ENCODE measurements around the gene IL19. TPM values are rescaled to one million over a fixed set of nuclear protein-coding genes. Genes with fewer than 3 reads are reported as not detected.

IL19 gene, protein sequence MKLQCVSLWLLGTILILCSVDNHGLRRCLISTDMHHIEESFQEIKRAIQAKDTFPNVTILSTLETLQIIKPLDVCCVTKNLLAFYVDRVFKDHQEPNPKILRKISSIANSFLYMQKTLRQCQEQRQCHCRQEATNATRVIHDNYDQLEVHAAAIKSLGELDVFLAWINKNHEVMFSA
- not detected for total RNA-seq
- long read RNA-seq = 0 reads

DNA sequence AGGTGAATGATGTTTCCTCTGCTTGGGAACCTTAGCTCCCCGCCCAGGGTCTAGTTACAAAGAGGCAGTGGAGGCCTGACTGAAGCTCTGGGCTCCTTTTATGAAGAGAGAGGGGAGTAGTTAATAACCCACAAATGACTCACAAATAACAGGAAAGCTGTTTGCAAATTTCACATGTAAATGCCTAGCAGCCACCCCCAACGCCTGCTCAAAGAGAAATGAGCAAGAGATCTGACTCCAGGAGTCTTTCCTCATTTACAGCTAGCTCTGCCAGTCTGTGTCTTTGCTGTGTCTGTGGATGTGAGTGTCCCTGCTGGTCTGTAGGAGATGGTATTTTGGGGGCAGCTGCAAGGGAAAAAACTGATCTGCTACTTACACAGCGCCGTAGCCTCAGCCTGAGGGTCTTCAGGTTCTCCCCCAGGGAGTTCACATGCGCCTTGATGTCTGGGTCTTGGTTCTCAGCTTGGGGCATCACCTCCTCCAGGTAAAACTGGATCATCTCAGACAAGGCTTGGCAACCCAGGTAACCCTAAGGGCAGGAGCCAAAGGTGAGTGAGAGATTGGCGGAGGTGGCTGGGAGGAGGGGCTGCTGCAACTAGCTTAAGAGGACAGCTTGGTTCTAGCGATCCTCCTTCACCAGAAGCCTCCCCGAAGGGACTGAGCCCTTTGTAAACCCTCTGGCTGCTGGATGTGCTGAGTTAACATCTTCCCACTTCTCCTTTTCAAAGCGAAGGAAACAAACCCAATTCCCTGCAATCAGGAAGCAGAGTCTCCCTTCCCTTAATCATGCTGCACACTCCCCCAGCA is at the start of gene IL19:
Gene IL19 (plus strand): TSS at position 243 of the 807 bp plus-strand sequence. CDS start 65,890 bp downstream, outside the sequence.
- intact Hi-C loops (cut with DNase I, micrococcal nuclease) = no loop called here
- peak; percentile 20 for ATAC-seq
- no peak for DNase-seq

- intact Hi-C loops (cut with DNase I, micrococcal nuclease) = loop anchor here in 1 of 2 donors (10.0 kb wide), 1 partner anchor 67 kb away; no protein-coding TSS in a partner anchor
- DNase-seq (no peak), ATAC-seq (no peak)
These were observed 49.1 kb upstream of the IL19 start for GRCh38 chr1:206721454-206721853.

GRCh38 chr1:206722751-206723461 is 47.7 kb upstream of the IL19 start:
- DNase-seq (no peak), ATAC-seq (no peak)
- intact Hi-C loops (cut with DNase I, micrococcal nuclease) = loop anchor here in 1 of 2 donors (10.0 kb wide), 1 partner anchor 68 kb away; no protein-coding TSS in a partner anchor

DNA sequence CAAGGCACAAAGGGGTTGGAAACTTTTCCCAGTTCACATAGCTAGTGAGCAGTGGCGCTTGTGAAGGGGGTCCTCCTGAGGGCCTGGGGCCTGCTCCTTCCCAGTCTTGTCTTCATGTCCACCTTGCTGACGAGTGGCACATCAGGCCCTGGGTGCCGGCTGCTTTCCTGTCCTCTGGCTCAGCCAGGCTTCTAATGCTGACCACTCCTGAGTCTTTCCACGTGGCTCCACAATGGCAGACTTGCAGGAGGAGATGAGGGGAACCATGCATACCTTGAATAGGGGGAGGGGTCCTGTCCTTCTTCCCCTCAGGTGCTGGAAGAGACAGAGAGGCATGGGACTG is 47.1 kb upstream of the IL19 start:
- intact Hi-C loops (cut with DNase I, micrococcal nuclease) = loop anchor here in 1 of 2 donors (10.0 kb wide), 1 partner anchor 69 kb away; no protein-coding TSS in a partner anchor
- DNase-seq (no peak), ATAC-seq (no peak)

- ATAC-seq = no peak
- DNase-seq = no peak
- intact Hi-C loops (cut with DNase I, micrococcal nuclease) = loop anchor here in 1 of 2 donors (10.0 kb wide), 1 partner anchor 69 kb away; no protein-coding TSS in a partner anchor
These were observed 46.6 kb upstream of the IL19 start for GRCh38 chr1:206723805-206724472.

- DNase-seq = peak in 1 of 2 donors; percentile 69
- intact Hi-C loops (cut with DNase I, micrococcal nuclease) = loop anchor here in 1 of 2 donors (10.0 kb wide), 1 partner anchor 71 kb away; no protein-coding TSS in a partner anchor
- peak; percentile 67 for ATAC-seq
These were observed 45.2 kb upstream of the IL19 start for GRCh38 chr1:206725109-206725963.

GRCh38 chr1:206727981-206728696 is 42.4 kb upstream of the IL19 start:
- ATAC-seq (no peak), DNase-seq (no peak)
- intact Hi-C loops (cut with DNase I, micrococcal nuclease) = loop anchor here in 1 of 2 donors (10.0 kb wide), 1 partner anchor 73 kb away; no protein-coding TSS in a partner anchor

DNA sequence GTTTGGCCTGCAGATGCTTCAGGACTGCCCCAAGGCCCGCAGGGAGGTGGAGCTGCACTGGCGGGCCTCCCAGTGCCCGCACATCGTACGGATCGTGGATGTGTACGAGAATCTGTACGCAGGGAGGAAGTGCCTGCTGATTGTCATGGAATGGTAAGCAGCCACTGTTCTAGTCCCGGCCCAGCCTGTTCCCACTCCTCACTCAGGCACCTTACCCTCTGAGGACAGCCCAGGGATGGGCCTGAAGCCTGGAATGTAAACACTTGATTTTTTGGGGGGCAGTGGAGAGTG is 41.9 kb upstream of the IL19 start:
- DNase-seq = no peak
- intact Hi-C loops (cut with DNase I, micrococcal nuclease) = loop anchor here in 1 of 2 donors (10.0 kb wide), 1 partner anchor 74 kb away; no protein-coding TSS in a partner anchor
- ATAC-seq = no peak

GRCh38 chr1:206729050-206729449 is 41.5 kb upstream of the IL19 start:
- intact Hi-C loops (cut with DNase I, micrococcal nuclease) = loop anchor here in 1 of 2 donors (10.0 kb wide), 1 partner anchor 74 kb away; no protein-coding TSS in a partner anchor
- no peak for ATAC-seq
- no peak for DNase-seq

- intact Hi-C loops (cut with DNase I, micrococcal nuclease) = loop anchor here in 1 of 2 donors (10.0 kb wide), 1 partner anchor 75 kb away; no protein-coding TSS in a partner anchor
- DNase-seq (no peak), ATAC-seq (no peak)
These were observed 41.1 kb upstream of the IL19 start for GRCh38 chr1:206729507-206729906.

- ATAC-seq = no peak
- intact Hi-C loops (cut with DNase I, micrococcal nuclease) = loop anchor here in 1 of 2 donors (10.0 kb wide), 1 partner anchor 182 kb away; no protein-coding TSS in a partner anchor
- DNase-seq = no peak
These were observed 38.1 kb upstream of the IL19 start for GRCh38 chr1:206732508-206732907.

DNA sequence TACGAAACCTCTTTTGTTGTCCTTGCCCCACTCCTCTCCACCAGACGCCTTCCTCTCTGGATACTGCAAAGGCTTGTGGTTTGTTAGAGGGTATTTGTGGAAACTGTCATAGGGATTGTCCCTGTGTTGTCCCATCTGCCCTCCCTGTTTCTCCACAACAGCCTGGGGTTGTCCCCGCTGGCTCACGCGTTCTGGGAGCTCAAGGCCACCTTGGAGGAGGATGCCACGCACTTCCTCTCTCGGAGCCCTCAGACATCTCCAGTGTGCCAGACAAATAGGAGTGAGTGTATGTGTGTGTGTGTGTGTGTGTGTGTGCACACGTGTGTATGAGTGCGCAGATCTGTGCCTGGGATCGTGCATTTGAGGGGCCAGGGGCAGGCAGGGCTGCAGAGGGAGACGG is 37.6 kb upstream of the IL19 start:
- intact Hi-C loops (cut with DNase I, micrococcal nuclease) = loop anchor here in 1 of 2 donors (10.0 kb wide), 1 partner anchor 182 kb away; no protein-coding TSS in a partner anchor
- no peak for ATAC-seq
- DNase-seq = no peak

- peak; percentile 60 for ATAC-seq
- intact Hi-C loops (cut with DNase I, micrococcal nuclease) = loop anchor here in 1 of 2 donors (10.0 kb wide), 1 partner anchor 180 kb away; no protein-coding TSS in a partner anchor
- peak in 1 of 2 donors; percentile 72 for DNase-seq
These were observed 36.0 kb upstream of the IL19 start for GRCh38 chr1:206734499-206735142.

DNA sequence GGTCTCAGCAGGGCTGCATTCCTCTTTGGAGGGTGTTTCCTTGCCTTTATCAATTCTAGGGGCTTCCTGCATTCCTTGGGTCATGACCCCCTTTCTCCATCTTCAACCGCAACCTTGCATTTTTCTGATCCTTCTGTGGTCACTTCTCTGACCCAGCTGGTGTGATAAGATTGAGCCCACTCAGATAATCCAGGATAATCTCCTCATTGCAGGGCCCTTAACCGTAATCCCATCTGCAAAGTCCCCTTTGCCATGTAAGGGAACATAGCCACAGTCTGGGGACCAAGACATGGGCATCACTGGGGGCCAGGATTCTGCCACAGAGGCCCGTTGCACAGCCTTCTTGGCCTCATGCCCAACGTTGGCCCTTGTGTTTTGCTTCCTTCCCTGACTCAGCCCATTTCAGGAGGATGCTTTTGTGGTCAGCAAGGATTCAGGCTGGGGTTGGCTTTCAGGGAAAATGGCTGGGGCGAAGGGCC is 35.0 kb upstream of the IL19 start:
- intact Hi-C loops (cut with DNase I, micrococcal nuclease) = loop anchor here in 1 of 2 donors (10.0 kb wide), 1 partner anchor 179 kb away; no protein-coding TSS in a partner anchor
- DNase-seq = no peak
- no peak for ATAC-seq

- ATAC-seq (no peak), DNase-seq (no peak)
- intact Hi-C loops (cut with DNase I, micrococcal nuclease) = loop anchor here in 1 of 2 donors (10.0 kb wide), 1 partner anchor 178 kb away; no protein-coding TSS in a partner anchor
These were observed 33.5 kb upstream of the IL19 start for GRCh38 chr1:206736878-206737728.
